Choroid plexus epithelial cell (primary cell): ENCODE results near the gene SH2D3C.
A peak's percentile ranks its signal among the peaks of the same experiment; 100 is the strongest.

Source experiments
- DNase-seq: peaks from one replicate; pipeline ENCODE4 v3.0.0-alpha.2; 2010; ENCODE audit warnings: low read depth
- H3K4me3 ChIP-seq: 2 replicates; pipeline ENCODE4 v1.5.1; 2011; ENCODE audit warnings: low read depth, mild to moderate bottlenecking, control low read depth, low read length, moderate library complexity
- CTCF ChIP-seq: conservative IDR thresholded peaks from 2 replicates; pipeline ENCODE4 v1.5.1; 2011; ENCODE audit warnings: low read depth, mild to moderate bottlenecking, control low read depth, inconsistent platforms, low read length, moderate library complexity

SH2D3C gene

DNA sequence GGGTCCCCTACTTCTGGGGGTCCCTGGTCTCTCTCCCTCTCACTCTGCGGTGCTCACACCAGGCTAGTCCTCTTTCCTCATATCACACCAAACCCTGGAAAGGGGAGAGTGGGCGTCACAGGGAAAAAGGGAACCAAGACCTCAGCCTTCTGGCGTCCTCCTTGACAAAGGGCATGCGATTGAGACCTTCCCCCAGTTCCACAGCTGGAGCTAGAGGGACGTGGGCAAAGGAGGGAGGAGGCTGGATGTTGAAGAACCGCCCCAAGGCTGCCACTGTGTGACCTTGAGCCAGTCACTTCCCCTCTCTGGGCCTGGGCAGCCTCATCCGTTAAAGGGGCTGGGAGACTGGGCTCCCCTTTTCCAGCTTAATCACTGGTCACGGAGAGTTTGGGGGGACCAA, 24.8 kb downstream of the SH2D3C start:
- H3K4me3 ChIP-seq = no peak overlapping the region
- TF ChIP-seq CTCF = no peak
- DNase-seq = no peak

- TF ChIP-seq CTCF = no peak
Measured at GRCh38 chr9:127753148-127753547, 25.3 kb downstream of the SH2D3C start.

GRCh38 chr9:127751269-127752054, 27.0 kb downstream of the SH2D3C start:
- peak; percentile 41 for DNase-seq
- H3K4me3 ChIP-seq = no peak overlapping the region
- no peak for TF ChIP-seq CTCF

More at GRCh38 chr9:127753148-127753547, 25.3 kb downstream of the SH2D3C start:
- DNase-seq = no peak
- no peak overlapping the region for H3K4me3 ChIP-seq

DNA sequence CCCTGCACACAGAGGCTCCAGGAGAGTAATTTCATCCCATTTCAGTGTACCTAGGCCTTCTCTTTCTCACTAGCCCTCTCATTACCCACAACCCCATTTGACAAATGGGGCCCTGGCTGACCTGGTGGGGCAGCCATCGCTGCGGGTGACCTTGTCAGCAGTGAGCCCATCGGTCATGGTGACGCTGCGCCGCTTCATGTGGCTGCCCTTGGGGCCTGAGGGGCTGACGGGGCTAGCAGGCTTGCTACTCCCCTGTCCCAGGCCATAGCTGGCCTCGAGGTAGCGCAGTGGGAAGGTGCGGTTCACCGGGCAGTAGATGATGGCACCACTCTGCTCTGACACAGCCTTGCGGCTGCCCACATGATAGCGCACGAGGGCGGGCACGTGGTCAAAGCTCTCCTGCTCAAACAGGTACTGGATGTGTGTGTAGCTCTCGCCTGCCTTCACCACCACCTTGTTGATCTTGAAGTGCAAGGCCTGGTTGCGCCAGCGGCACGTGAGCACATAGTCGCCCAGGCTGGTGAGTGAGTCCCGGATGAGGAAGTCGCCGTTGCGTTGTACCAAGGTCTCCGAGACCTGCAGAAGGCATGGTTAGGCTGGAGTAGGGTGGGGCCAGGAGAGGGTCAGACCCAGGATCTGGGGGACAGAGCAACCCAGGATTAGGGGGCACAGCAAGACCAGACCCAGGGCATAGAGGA, 29.2 kb downstream of the SH2D3C start:
- DNase-seq = no peak
- no peak overlapping the region for H3K4me3 ChIP-seq
- TF ChIP-seq CTCF = no peak

DNA sequence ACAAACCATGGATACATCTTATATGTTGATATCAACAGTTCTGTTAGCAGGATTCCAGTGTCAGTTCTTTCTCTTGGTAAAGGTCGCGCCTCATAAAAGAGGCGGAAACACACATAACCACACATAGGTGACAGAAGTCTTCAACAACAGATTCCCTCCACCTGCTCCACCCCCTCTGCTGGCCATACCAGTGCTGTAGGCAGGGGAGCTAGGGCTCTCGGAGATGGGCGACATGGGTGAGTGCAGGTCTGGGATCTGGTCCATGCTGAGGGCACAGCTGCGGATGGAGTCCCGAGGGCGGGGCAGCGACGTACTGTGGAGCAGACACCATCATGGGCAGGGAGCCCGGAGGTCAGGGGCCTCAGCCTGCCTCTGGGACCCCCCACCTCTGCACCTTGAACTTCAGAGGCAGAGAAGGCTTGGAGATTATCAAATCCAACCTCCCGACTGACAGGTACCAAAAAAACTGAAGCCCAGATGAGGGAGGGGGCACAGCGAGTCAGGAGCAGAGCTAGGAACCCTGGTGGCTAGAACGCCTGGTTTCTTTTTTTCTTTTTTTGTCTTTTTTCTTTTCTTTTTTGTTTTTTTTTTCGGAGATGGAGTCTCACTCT, 31.4 kb downstream of the SH2D3C start:
- no peak for DNase-seq
- TF ChIP-seq CTCF = peak; percentile 18

GRCh38 chr9:127744398-127745110, 33.9 kb downstream of the SH2D3C start:
- no peak overlapping the region for H3K4me3 ChIP-seq
- TF ChIP-seq CTCF = no peak
- no peak for DNase-seq

More for the DNA sequence above, 31.4 kb downstream of the SH2D3C start:
- H3K4me3 ChIP-seq = no peak overlapping the region
